Measurements from ENCODE around the gene MDH1. TPM values are rescaled to one million over a fixed set of nuclear protein-coding genes. Genes with fewer than 3 reads are reported as not detected.
"Not testable (repeated sequence)": the region's sequence is repeated elsewhere in the genome, so short reads cannot be mapped to it uniquely, and the experiment has no call there.

The MDH1 gene
- total RNA-seq, 1 donor from 2014 or later = 123 TPM

GRCh38 chr2:63572001-63572400 lies 16.8 kb upstream of the MDH1 start:
- H3K4me3 ChIP-seq = no peak overlapping the region
- H3K36me3 ChIP-seq = no peaks in the 10 kb centered on the region
- intact Hi-C loops (cut with DNase I) = no loop called here
- ATAC-seq (no peak), DNase-seq (no peak)
- no peaks in the 10 kb centered on the region for H3K27me3 ChIP-seq (ENCODE audit: low read depth)
- H3K9me3 ChIP-seq = peaks cover 14% of the 10 kb centered on the region
- H3K4me1 ChIP-seq = no peaks in the 10 kb centered on the region
- TF ChIP-seq CTCF (IDR thresholded peaks at IDR 0.05) = no peak
- H3K27ac ChIP-seq = no peak overlapping the region

- DNase-seq; intact Hi-C loops (cut with DNase I); H3K27me3 ChIP-seq (ENCODE audit: low read depth); H3K36me3 ChIP-seq; H3K4me3 ChIP-seq; H3K27ac ChIP-seq; ATAC-seq; H3K4me1 ChIP-seq: not testable (repeated sequence)
- H3K9me3 ChIP-seq = peaks cover 14% of the 10 kb centered on the region
Observed at GRCh38 chr2:63573026-63573425, 15.7 kb upstream of the MDH1 start.

- DNase-seq; H3K4me3 ChIP-seq; ATAC-seq; H3K36me3 ChIP-seq; H3K4me1 ChIP-seq; intact Hi-C loops (cut with DNase I); H3K27me3 ChIP-seq (ENCODE audit: low read depth); H3K9me3 ChIP-seq; H3K27ac ChIP-seq: not testable (repeated sequence)
Observed at GRCh38 chr2:63573726-63574345, 14.9 kb upstream of the MDH1 start.

- H3K27me3 ChIP-seq (ENCODE audit: low read depth) = no peaks in the 10 kb centered on the region
- no peaks in the 10 kb centered on the region for H3K36me3 ChIP-seq
- intact Hi-C loops (cut with DNase I) = no loop called here
- H3K4me1 ChIP-seq = no peaks in the 10 kb centered on the region
- DNase-seq = no peak
- TF ChIP-seq CTCF (IDR thresholded peaks at IDR 0.05) = no peak
- no peak overlapping the region for H3K4me3 ChIP-seq
- peaks cover 4% of the 10 kb centered on the region for H3K9me3 ChIP-seq
- no peak overlapping the region for H3K27ac ChIP-seq
- no peak for ATAC-seq
Observed at GRCh38 chr2:63576546-63576945, 12.2 kb upstream of the MDH1 start.

GRCh38 chr2:63578767-63579166 lies 10.0 kb upstream of the MDH1 start:
- ATAC-seq (no peak), DNase-seq (no peak)
- no peak for TF ChIP-seq CTCF (IDR thresholded peaks at IDR 0.05)
- Histone ChIP-seq H3K36me3 (no peaks in the 10 kb centered on the region), H3K9me3 (peaks cover 2% of the 10 kb centered on the region), H3K27me3 (ENCODE audit: low read depth) (no peaks in the 10 kb centered on the region), H3K4me3 (no peak overlapping the region), H3K27ac (no peak overlapping the region), H3K4me1 (no peaks in the 10 kb centered on the region)
- intact Hi-C loops (cut with DNase I) = no loop called here

GRCh38 chr2:63580651-63581297 lies 8.0 kb upstream of the MDH1 start:
- intact Hi-C loops (cut with DNase I) = no loop called here
- no peaks in the 10 kb centered on the region for H3K36me3 ChIP-seq
- H3K9me3 ChIP-seq = no peaks in the 10 kb centered on the region
- H3K4me3 ChIP-seq = no peak overlapping the region
- no peak for TF ChIP-seq CTCF (IDR thresholded peaks at IDR 0.05)
- no peaks in the 10 kb centered on the region for H3K4me1 ChIP-seq
- no peaks in the 10 kb centered on the region for H3K27me3 ChIP-seq (ENCODE audit: low read depth)
- no peak for DNase-seq
- H3K27ac ChIP-seq = no peak overlapping the region
- ATAC-seq = no peak
